Body of pancreas (tissue), 4 donors: ENCODE data around the gene CCDC38.

Source experiments
- POLR2A ChIP-seq, 3 donors: fragments of 450-650 bp; IDR thresholded peaks; one replicate each; pipeline ENCODE4 v1.6.1; 2016; ENCODE audit warnings: antibody characterized with exemption in 3 of 3, mild to moderate bottlenecking in 2 of 3
- TF ChIP-seq, protein P1 (sequence below), 7 experiments: fragments of 450-650 bp in 4 of 7; fragments of 200-600 bp in 3 of 7; sonication (generic) in 3 of 7; IDR thresholded peaks; one replicate each; pipeline ENCODE4 v1.5.1; 2016 to 2019; ENCODE audit warnings: antibody characterized with exemption in 7 of 7

DNA sequence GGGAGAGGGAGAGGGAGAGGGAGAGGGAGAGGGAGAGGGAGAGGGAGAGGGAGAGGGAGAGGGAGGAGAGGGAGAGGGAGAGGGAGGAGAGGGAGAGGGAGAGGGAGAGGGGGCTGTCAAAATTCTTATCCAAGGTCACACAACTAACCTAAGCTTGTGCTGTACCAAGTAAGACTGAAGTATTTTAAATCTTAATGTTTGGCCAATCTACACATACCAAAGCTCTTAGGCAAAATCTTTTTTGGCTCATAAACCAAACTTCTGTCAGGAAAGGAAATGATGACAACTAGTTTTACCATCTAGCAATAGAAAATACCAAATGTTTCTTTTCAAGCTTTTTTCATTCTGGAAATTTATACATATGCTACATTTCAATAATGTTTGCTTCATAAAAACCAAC, 33.8 kb downstream of the CCDC38 start:
- TF ChIP-seq, protein P1, sequence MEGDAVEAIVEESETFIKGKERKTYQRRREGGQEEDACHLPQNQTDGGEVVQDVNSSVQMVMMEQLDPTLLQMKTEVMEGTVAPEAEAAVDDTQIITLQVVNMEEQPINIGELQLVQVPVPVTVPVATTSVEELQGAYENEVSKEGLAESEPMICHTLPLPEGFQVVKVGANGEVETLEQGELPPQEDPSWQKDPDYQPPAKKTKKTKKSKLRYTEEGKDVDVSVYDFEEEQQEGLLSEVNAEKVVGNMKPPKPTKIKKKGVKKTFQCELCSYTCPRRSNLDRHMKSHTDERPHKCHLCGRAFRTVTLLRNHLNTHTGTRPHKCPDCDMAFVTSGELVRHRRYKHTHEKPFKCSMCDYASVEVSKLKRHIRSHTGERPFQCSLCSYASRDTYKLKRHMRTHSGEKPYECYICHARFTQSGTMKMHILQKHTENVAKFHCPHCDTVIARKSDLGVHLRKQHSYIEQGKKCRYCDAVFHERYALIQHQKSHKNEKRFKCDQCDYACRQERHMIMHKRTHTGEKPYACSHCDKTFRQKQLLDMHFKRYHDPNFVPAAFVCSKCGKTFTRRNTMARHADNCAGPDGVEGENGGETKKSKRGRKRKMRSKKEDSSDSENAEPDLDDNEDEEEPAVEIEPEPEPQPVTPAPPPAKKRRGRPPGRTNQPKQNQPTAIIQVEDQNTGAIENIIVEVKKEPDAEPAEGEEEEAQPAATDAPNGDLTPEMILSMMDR (IDR thresholded peaks at IDR 0.05): no peak
- TF ChIP-seq POLR2A (IDR thresholded peaks at IDR 0.05): no peak
